Activated CD8-positive, alpha-beta memory T cell treated with anti-CD3 and anti-CD28 coated beads, Interleukin-2, amount 50 U/mL, for 48 hours (primary cell): Measurements from ENCODE around the gene C7orf33.
"Not testable (repeated sequence)": the region's sequence is repeated elsewhere in the genome, so short reads cannot be mapped to it uniquely, and the experiment has no call there.

Experiments
- DNase-seq: peaks from one replicate; pipeline ENCODE4 v3.0.0-alpha.2; 2020

Gene C7orf33, protein sequence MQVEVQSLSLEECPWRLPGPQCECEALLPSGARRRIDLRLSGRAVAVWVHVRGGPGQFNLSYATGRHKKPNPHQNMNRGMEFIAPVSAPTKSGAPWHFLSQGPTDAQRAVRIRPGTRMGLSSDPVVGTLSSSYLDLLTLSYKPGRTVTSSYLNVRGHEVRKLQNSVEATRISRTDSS

DNA sequence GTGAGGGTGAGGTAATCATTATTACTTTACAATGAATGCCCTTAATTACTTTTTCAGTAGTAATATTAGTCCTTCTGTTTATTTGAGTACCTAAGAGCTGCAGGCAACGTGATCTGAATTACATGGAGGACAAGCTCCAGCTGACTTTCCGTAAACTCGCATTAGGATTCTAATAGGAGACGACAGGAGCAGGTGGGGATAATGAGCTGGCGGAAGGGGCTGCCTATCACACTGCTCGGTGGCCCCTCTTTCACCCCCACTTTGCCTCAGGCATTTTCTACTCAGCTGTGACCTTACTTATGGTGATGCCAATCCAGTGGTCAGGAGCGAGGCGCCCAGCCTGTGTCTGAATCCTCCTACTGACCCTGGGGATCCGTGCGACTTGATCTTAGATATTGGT lies at the start of gene C7orf33:
Gene C7orf33 (plus strand): TSS at position 296 of the 400 bp plus-strand sequence. CDS start 160 bp downstream, outside the sequence.
- DNase-seq = peak; percentile 23

DNA sequence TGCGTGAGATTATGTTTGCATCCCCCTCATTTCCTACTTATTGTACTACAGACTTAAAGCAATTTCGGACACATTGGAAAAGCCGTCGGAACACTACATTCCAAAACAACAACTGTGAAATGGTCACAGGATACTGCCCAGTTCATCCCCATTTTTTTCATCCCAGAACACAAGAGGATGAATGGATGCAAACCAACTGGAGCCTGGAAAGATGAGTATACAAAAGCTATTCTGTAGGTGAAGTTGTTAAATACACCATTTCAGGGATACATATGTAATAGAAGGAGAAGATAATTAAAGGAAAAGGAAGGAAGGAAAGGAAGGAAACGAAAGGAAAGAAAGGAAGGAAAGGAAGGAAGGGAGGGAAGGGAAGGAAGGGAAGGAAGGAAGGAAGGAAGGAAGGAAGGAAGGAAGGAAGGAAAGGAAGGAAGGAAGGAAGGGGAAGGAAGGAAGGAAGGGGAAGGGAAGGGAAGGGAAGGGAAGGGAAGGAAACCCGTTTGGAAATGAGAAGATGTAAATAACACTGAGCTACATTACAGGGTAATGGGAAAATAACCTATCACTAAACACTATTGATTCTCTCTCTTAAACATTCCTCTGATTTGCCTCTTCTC lies 48.6 kb upstream of the C7orf33 start:
- DNase-seq = no peak

DNA sequence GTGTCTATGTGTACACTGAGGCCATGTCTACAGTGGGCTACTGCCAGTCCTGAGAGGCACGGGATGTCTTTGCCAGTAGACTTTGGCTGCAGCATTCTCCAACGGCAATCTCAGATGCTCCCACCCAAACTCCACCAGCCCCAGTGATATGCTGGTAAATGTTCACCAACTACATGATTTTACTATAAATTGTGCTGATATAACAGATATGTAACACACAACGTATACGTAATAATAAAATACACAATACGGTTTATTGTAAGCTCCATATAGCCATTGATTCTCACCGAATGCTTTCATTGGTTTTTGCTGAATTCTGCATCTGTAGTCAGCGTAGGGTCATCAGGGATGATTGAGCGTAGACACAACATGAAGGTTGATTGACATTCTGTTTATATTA lies 47.3 kb upstream of the C7orf33 start:
- DNase-seq = no peak

DNA sequence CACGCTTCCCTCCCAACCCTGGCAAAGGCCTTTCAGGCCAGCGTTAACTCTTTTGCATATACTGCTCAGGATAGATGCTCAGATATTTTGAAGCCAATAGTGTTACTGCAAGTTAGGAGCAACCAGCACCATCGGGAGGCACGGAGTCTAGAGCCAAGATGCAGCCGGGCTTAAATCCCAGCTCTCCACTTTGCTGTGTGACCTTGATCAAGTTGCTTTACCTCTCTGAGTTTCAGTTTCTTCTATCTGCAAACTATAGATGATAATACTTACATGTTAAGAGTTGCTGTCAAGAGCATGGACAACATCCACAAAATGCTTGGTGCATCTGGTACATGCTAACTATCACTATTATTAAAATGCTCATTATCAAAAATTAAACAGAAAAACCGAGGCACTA lies 45.4 kb upstream of the C7orf33 start:
- no peak for DNase-seq

DNA sequence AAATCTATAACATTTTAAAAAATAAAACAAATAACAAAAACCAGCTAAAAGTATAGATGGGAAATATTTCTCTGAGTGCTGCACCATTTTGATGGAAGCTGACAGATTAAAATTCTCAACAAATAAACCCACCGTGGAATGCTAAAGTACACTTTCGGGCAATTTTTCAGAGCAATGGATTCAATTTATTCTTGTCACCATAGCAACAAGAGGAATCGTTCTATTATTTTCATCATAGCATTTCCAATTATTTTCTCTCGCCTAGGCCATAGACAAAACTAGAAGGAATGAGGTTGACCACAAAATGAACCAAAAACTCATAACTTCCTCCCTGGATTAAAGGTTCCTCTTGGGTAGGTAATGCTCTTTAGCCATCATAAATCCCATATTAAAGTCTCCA lies 44.6 kb upstream of the C7orf33 start:
- no peak for DNase-seq

DNA sequence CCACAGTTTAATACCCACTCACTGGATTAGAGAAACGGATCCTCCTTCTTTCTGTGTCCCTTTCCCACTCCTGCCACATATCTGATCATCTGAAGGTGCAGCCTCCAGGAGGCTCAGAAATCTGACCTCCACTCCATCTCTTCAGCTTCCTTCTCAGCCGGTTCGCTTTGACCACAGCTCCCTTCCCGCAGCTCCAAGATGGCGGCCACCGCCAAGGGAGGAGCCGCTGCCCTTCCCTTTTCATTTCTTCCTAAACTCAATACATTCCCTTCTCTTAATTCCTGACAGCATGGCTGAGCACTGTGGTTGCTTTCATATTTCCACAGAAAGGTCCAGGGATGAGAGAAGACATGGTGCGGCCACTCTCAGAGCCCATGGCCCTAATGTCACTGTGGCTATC lies 43.7 kb upstream of the C7orf33 start:
- DNase-seq = no peak

DNA sequence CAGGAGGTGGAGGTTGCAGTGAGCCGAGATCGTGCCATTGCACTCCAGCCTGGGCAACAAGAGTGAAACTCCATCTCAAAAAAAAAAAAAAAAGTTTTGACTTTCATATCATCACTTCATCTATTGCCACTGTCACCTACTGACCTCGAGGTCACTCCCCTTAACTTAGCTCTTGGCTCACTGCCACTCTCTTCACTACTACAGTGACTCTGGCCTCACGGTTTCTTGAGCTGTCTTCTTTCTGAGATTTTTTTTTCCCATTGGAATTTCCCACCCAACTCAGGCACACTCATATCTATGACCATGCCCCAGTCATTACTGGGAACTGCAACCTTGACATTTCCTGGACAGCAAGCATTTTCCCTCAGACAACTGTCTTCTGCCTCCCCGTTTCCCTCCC lies 42.6 kb upstream of the C7orf33 start:
- DNase-seq = no peak

DNA sequence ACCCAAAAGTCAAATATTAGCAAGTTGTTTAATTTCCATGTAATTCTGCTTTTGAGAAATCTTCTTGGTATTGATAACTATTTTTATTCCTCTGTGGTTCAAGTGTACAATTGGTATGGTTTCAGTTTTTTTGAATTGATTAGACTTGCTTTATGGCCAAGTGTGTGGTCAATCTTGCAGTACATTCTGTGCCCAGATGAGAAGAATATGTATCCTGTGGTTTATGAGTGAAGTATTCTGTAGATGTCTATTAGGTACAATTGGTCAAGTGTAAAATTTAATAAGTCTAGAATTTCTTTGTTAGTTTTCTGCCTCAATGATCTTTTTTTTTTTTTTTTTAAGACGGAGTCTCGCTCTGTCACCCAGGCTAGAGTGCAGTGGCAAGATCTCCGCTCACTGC lies 36.6 kb upstream of the C7orf33 start:
- no peak for DNase-seq

DNA sequence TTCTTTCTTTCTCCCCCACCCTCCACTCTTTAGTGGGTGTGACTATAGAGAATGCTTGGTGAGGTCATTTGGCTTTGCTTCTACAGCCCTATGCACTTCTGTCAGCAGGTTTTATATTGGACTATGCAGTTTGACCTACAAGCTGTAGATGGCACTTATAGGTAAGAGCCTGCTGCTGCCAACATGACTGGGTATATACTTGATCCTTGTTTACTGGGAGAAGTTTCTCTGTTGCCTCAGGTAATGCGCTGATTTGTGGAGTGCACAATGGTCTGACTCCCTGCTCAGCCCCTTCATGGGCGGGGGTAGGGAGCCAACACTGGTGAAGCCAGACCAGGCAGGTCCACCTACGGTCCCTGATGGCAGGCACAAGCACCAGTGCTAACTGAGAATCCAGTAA lies 33.7 kb upstream of the C7orf33 start:
- no peak for DNase-seq

DNA sequence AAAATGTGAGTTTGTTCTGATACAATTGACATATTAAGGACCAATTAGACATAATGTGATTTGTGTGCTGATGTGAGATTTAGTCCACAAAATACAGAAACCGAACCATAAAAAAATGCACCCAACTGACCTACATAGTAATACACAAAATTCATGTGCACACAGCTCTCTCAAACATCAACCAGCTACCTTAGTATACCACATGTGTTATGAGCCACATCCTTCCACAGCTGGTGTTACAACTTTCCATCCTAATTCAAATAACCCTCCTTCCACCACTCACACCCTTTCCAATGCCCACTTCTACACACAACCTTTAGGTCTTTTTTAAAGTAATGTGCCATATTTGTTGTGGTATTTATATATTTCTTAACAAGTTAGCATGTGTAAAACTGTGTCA lies 31.7 kb upstream of the C7orf33 start:
- DNase-seq = no peak

DNA sequence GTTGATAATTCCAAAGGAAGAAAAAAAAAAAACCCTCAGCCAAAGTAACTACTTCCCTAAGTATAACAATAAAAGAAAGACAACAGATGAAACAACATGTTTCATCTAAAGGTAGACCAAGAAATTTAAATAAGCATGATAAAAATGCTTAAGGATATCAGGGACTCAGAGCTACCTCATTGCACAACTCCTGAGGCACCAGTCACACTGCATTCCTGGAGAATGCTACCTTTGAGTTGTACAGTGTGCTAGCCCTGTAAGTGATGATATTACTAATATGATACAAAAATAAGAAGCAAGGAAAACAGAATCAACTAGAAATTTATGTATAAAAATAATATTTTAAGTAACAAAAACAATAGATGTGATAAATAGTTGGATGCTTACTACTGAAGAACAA lies 29.5 kb upstream of the C7orf33 start:
- DNase-seq = no peak

DNA sequence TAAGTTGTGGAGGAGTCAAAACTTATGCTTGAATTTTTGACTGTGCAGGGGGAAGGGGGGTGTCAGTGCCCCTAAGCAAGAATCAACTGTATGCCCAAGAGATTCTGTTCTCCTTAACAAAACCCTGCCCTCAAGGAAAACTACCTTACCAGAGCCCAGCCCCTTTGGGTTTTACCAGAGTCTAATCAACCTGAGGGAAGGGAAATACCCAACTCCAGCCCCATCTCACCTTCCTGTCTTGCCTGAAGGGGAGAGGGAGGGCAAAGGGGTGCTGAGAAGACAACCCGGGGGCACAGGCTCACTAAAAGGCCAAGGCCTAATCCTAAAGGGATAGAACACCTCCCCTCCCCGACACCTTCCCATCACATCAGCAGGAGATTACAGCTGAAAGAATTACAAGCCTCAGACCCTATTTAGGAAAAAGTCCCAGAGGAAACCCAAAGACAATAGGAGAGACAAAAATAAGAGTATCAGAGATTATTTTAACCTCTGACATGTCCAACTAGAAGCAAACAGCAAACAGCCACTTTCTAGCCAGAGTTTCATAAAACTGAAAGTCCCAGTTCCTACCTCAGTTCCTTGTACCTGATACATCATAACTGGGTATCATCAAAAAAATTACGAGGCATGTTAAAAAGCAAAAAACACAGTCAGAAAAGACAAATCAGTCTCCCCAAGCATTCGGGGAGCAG lies 26.8 kb upstream of the C7orf33 start:
- DNase-seq = no peak

DNA sequence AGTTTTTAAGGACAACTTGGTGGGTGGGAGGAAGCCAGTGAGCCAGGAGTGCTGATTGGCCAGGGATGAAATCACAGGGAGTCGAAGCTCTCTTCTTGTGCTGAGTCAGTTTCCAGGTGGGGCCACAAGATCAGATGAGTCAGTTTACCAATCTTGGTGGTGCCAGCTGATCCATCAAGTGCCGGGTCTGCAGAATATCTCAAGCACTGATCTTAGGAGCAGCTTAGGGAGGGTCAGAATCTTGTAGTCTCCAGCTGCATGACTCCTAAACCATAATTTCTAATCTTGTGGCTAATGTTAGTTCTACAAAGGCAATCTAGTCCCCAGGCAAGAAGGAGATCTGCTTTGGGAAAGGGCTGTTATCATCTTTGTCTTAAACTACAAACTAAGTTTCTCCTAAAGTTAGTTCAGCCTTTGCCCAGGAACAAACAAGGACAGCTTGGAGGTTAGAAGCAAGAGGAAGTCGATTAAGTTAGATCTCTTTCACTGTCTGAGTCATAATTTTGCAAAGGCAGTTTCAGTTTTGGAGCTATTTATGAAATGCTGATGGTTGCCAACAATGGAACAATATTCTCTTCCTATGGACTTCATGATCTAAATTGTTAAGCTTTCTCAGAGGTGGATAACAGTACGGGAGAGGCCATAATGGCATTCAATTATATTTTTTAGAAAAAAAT lies 26.2 kb upstream of the C7orf33 start:
- DNase-seq = peak; percentile 65

DNA sequence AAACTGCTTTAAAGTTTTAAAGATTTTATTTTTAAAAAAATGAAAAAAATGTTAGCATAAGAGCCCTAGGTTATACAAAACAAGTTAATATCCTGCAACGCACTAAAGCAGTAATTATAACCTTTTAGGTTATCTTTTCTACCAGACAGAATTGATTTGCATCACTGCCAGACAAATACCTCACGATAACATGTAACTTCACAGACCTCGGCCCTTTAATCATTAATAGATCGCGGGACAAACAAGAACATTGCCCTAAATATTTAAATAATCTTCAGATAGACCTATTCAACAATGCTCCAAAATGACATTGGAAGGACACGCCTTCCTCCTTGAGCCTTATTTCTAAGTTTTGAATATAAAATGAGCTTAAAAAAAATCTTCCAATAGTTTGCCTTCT lies 23.8 kb upstream of the C7orf33 start:
- DNase-seq = no peak

DNA sequence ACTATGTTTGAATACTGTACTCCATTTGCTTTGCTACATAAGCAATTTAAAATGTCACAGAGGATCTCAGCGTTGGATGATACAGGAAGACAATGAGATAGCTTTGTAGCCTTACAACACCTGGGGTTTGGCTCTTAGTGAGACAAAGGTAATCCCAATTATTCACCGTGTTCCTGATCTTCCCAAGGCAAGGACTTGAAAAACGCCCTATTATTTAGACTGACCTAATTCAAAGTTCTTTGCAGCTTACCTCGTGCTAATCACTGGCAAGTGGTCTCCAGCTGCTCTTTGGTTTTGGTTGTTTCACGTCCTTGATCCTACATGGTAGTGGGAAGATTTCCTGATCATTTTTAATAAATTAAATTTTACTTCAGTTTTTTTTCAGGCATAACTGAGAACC lies 23.0 kb upstream of the C7orf33 start:
- DNase-seq = no peak

DNA sequence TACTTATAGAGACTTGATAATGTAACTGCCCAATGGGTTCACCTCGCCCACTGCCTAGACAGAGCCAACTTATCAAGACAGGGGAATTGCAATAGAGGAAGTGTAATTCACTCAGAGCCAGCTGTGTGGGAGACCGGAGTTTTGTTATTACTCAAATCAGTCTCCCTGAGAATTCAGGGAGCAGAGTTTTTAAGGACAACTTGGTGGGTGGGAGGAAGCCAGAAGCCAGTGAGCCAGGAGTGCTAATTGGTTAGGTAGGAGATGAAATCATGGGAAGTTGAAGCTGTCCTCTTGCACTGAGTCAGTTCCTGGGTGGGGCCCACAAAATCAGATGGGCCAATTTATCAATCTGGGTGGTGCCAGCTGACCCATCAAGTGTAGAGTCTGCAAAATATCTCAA lies 20.1 kb upstream of the C7orf33 start:
- DNase-seq = no peak

DNA sequence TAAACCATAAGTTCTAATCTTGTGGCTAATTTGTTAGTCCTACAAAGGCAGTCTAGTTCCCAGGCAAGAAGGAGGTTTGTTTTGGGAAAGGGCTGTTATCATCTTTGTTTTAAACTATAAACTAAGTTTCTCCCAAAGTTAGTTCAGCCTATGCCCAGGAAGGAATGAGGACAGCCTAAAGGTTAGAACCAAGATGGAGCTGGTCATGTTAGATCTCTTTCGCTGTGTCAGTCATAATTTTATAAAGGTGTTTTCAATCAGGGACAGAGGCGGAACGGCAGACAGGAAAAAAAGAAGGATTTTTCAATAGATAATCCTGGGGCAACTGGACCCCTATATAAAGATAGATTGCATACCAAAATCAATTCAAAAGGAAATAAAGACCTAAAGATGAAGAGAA lies 19.6 kb upstream of the C7orf33 start:
- not testable (repeated sequence) for DNase-seq

DNA sequence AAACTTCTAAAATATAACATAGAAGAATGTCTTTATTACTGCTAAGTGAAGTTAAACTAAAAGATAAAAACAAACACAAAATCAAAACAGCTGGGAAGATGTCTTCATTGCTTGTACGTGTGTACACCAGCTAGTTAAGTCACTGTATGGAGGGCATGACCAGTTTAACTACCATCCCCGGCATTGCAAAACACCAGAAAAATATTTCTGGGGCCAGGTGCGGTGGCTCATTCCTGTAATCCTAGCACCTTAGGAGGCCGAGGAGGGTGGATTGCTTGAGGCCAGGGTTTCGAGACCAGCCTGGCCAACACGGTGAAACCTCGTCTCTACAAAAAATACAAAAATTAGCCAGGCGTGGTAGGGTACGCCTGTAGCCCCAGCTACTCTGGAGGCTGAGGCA lies 19.2 kb upstream of the C7orf33 start:
- no peak for DNase-seq

DNA sequence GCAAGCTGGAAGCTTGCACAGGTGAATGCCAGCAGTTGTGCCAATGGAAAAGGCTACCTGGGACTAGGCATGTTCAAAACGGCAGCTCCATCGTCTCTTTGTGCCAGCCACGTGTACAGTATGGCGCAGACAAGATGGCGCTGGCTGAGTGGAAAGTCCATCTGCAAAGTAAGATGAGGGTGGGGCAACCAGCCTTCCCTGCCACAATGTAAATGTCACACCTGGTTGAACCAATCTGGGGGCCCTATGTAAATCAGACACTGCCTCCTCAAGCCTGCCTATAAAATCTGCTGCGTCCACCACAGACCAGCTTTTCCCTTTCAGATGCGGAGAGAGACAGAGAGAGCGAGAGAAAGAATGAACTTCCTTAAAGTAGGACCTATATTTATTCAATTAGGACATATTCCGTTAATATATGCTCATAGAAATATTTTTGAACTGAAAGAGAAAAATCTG lies 18.5 kb upstream of the C7orf33 start:
- no peak for DNase-seq

DNA sequence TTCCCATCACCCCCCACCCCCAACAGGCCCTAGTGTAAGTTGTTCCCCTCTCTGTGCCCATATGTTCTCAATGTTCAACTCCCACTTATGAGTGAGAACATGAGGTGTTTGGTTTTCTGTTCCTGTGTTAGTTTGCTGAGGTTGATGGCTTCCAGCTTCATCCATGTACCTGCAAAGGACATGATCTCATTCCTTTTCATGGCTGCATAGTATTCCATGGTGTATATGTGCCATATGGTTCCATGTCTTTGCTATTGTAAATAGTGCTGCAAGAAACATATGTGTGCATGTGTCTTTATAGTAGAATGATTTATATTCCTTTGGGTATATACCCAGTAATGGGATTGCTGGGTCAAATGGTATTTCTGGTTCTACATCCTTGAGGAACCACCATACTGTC lies 17.0 kb upstream of the C7orf33 start:
- DNase-seq = not testable (repeated sequence)

DNA sequence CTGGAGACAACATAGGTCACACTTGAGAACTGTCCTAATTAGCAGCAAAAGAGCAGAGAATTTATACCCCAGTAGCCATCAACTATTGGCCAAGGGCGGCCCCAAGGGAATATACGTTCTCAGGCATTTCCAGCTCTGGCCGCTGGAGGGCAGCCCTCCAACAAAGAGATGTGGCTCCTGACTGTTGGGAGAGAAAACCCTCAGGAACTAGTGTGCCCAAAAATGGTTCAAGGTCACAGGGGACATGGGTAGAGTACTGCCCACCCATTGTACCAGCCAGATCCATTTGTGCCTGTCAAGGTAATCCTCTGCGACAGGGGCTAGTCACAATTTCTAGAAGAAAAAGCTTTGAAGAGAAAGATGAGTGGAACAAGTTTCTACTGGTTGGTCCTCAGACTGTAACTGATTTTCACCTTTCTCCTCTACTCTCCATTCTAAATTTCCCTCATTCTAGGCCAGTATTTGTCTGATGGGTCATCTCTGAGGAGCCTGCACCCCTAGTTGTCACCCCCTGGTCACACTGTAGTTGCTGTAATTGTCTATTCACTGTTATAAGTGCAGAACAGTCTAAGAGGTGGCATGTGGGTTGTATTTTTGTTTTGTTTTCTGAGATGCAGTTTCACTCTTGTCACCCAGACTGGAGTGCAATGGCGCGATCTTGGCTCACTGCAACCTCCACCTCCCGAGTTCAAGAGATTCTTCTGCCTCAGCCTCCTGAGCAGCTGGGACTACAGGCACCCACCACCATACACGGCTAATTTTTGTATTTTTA lies 14.7 kb upstream of the C7orf33 start:
- peak; percentile 84 for DNase-seq

DNA sequence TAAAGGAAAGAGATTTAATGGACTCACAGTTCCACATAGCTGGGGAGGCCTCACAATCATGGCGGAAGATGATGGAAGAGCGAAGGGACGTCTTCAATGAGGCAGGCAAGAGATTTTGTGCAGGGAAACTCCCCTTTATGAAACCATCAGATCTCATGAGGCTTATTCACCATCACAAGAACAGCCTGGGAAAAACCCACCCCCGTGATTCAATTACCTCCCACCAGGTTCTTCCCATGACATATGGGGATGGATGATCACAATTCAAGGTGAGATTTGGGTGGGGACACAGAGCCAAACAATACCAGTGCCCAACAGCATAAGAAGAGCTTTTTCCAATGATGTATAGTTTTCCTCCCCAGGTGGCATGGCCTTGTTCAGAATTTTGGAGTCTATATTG lies 11.2 kb upstream of the C7orf33 start:
- DNase-seq = no peak

DNA sequence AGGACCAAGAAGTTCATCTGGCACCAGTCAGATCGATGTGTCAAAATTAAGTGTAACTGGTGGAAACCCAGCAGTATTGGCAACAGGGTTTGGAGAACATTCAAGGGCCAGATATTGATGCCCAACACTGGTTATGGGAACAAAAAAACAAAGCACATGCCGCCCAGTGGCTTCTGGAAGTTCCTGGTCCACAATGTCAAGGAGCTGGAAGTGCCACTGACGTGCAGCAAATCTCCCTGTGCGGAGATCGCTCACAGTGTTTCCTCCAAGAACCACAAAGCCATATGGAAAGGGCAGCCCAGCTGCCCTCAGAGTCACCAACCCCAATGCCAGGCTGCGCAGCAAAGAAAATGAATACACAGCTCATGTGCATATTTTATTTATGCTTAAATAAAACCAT lies 10.1 kb upstream of the C7orf33 start:
- no peak for DNase-seq
